ENCODE results near the gene KRT34. TPM values are rescaled to one million over a fixed set of nuclear protein-coding genes. Genes with fewer than 3 reads are reported as not detected.

KRT34 gene
- total RNA-seq, 1 donor from 2014 or later: 0.74 TPM

- DNase-seq (ENCODE audit: extremely low spot score in 2 of 2): no peak
- H3K4me1 ChIP-seq: peaks cover 22% of the 10 kb centered on the region
- intact Hi-C loops (cut with DNase I): no loop called here
Measured at GRCh38 chr17:41391535-41391934, 9.4 kb upstream of the KRT34 start.

DNA sequence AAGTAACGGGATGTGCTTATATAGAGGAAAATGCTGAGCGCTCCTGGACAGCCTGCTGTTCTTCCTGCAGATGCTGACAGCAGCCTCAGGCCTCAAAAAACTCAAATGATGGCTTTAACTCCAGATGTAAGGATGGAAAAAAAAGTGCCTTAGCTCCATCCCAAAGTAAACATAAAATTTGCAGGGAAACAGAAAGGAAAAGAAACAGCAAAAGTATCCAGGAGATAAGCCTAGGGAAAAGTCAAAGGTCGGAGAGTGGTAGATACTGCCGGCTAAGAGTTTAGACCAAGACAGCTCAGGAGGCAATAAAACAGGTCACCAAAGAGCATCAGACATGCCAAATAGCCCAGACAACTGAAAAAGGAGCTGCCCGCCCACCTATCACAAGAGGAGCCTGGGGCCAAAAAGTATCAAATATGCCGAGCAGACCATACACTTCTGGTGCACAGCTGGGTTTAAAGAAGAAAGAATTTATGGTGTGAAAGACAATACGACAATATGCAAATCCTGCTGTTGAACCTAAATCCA, 8.4 kb upstream of the KRT34 start:
- no peaks in the 10 kb centered on the region for H3K36me3 ChIP-seq
- no peaks in the 10 kb centered on the region for H3K27me3 ChIP-seq
- no peak overlapping the region for H3K27ac ChIP-seq
- peak in 1 of 2 donors; percentile 29 for DNase-seq (ENCODE audit: extremely low spot score in 2 of 2)
- no peaks in the 10 kb centered on the region for H3K9me3 ChIP-seq
- peaks cover 19% of the 10 kb centered on the region for H3K4me1 ChIP-seq
- TF ChIP-seq POLR2A (IDR thresholded peaks at IDR 0.05) (no peak), POLR2AphosphoS5 (IDR thresholded peaks at IDR 0.05; ENCODE audit: insufficient read depth in 1 of 2, low read depth in 1 of 2) (no peak)
- TF ChIP-seq, protein P1, sequence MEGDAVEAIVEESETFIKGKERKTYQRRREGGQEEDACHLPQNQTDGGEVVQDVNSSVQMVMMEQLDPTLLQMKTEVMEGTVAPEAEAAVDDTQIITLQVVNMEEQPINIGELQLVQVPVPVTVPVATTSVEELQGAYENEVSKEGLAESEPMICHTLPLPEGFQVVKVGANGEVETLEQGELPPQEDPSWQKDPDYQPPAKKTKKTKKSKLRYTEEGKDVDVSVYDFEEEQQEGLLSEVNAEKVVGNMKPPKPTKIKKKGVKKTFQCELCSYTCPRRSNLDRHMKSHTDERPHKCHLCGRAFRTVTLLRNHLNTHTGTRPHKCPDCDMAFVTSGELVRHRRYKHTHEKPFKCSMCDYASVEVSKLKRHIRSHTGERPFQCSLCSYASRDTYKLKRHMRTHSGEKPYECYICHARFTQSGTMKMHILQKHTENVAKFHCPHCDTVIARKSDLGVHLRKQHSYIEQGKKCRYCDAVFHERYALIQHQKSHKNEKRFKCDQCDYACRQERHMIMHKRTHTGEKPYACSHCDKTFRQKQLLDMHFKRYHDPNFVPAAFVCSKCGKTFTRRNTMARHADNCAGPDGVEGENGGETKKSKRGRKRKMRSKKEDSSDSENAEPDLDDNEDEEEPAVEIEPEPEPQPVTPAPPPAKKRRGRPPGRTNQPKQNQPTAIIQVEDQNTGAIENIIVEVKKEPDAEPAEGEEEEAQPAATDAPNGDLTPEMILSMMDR (IDR thresholded peaks at IDR 0.05): no peak
- intact Hi-C loops (cut with DNase I): no loop called here
- no peak overlapping the region for H3K4me3 ChIP-seq

More at GRCh38 chr17:41391535-41391934, 9.4 kb upstream of the KRT34 start:
- no peak overlapping the region for H3K4me3 ChIP-seq
- TF ChIP-seq, protein P1 (IDR thresholded peaks at IDR 0.05): no peak
- TF ChIP-seq POLR2A (IDR thresholded peaks at IDR 0.05) (no peak), POLR2AphosphoS5 (IDR thresholded peaks at IDR 0.05; ENCODE audit: insufficient read depth in 1 of 2, low read depth in 1 of 2) (no peak)
- H3K27ac ChIP-seq: no peak overlapping the region
- H3K36me3 ChIP-seq: no peaks in the 10 kb centered on the region
- no peaks in the 10 kb centered on the region for H3K27me3 ChIP-seq
- H3K9me3 ChIP-seq: no peaks in the 10 kb centered on the region

- H3K27me3 ChIP-seq: no peaks in the 10 kb centered on the region
- no peaks in the 10 kb centered on the region for H3K4me1 ChIP-seq
- intact Hi-C loops (cut with DNase I): no loop called here
- TF ChIP-seq POLR2A (IDR thresholded peaks at IDR 0.05): no peak
- no peak for TF ChIP-seq POLR2AphosphoS5 (IDR thresholded peaks at IDR 0.05; ENCODE audit: insufficient read depth in 1 of 2, low read depth in 1 of 2)
- TF ChIP-seq, protein P1 (IDR thresholded peaks at IDR 0.05): no peak
- no peak overlapping the region for H3K4me3 ChIP-seq
- DNase-seq (ENCODE audit: extremely low spot score in 2 of 2): no peak
- no peaks in the 10 kb centered on the region for H3K36me3 ChIP-seq
- no peaks in the 10 kb centered on the region for H3K9me3 ChIP-seq
- no peak overlapping the region for H3K27ac ChIP-seq
Measured at GRCh38 chr17:41387670-41388069, 5.6 kb upstream of the KRT34 start.

GRCh38 chr17:41386227-41386626, 4.1 kb upstream of the KRT34 start:
- no peaks in the 10 kb centered on the region for H3K9me3 ChIP-seq
- H3K27me3 ChIP-seq: no peaks in the 10 kb centered on the region
- H3K36me3 ChIP-seq: no peaks in the 10 kb centered on the region
- intact Hi-C loops (cut with DNase I): no loop called here
- DNase-seq (ENCODE audit: extremely low spot score in 2 of 2): no peak
- no peak for TF ChIP-seq POLR2AphosphoS5 (IDR thresholded peaks at IDR 0.05; ENCODE audit: insufficient read depth in 1 of 2, low read depth in 1 of 2)
- TF ChIP-seq POLR2A (IDR thresholded peaks at IDR 0.05): no peak
- TF ChIP-seq, protein P1 (IDR thresholded peaks at IDR 0.05): no peak
- H3K4me3 ChIP-seq: no peak overlapping the region
- no peaks in the 10 kb centered on the region for H3K4me1 ChIP-seq
- H3K27ac ChIP-seq: no peak overlapping the region

DNA sequence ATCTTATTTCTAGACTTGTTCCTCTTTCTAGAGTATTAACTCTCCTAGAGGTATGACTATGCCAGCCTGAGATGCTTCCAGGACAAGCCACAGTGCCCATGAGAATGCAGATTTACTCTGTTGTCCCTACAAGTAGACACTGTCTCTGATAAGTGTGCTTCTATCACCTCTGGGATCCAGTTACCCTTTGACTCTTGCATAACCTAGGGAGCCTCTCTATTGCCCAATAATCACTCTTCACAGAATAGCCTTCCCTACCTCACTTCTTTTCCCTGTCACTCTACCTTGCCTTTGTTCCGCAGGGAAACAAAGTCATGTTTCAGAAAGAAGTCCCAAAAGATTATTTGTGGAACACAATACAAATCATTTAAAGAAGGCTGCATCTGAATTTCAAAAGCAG, 1.6 kb upstream of the KRT34 start:
- no peaks in the 10 kb centered on the region for H3K36me3 ChIP-seq
- H3K4me3 ChIP-seq: no peak overlapping the region
- intact Hi-C loops (cut with DNase I): no loop called here
- no peaks in the 10 kb centered on the region for H3K4me1 ChIP-seq
- no peaks in the 10 kb centered on the region for H3K9me3 ChIP-seq
- TF ChIP-seq POLR2A (IDR thresholded peaks at IDR 0.05) (no peak), POLR2AphosphoS5 (IDR thresholded peaks at IDR 0.05; ENCODE audit: insufficient read depth in 1 of 2, low read depth in 1 of 2) (no peak)
- TF ChIP-seq, protein P1 (IDR thresholded peaks at IDR 0.05): no peak
- DNase-seq (ENCODE audit: extremely low spot score in 2 of 2): no peak
- no peak overlapping the region for H3K27ac ChIP-seq
- H3K27me3 ChIP-seq: no peaks in the 10 kb centered on the region

Data from vagina (tissue), 2 donors.